PC-3 (cell line): ENCODE data around the gene CYP2A7. TPM values are rescaled to one million over a fixed set of nuclear protein-coding genes. Genes with fewer than 3 reads are reported as not detected.

Experiments used
- ATAC-seq: fragments of 200-7000 bp; cut with Tn5 transposase; 2 replicates; pipeline ENCODE4 v1.9.1; 2020; ENCODE audit warnings: mild to moderate bottlenecking, moderate library complexity
- BruUV-seq: library from RNA; stranded (reverse); fragments of 400-500 nt; replicated peaks from 2 replicates; lab custom pipeline; 2021; lab: Mats Ljungman, UMichigan
- CTCF ChIA-PET: fragments of 300-600 bp; sonication (Branson Sonifier 250); formaldehyde crosslinking; loops from one replicate; lab custom pipeline; 2022; ENCODE audit warnings: antibody characterized with exemption; lab: Charles Lee
- POLR2A ChIA-PET: fragments of 300-600 bp; sonication (Branson Sonifier 250); formaldehyde crosslinking; loops from one replicate; lab custom pipeline; 2022; ENCODE audit warnings: antibody characterized with exemption; ENCODE audit not compliant: unreplicated experiment; lab: Charles Lee
- DNase-seq: peaks from one replicate; pipeline ENCODE4 v3.0.0-alpha.2; 2015
- H2AFZ ChIP-seq: fragments of 300-600 bp; sonication (generic); 2 replicates; pipeline ENCODE4 v1.6.0; 2016; ENCODE audit warnings: antibody characterized with exemption, low read length
- H3F3A ChIP-seq: fragments of 300-600 bp; sonication (generic); one replicate; pipeline ENCODE4 v1.6.0; 2017; ENCODE audit warnings: antibody characterized with exemption, low read length, control low read depth, mild to moderate bottlenecking; ENCODE audit not compliant: unreplicated experiment
- H3K27ac ChIP-seq: fragments of 300-600 bp; sonication (generic); 2 replicates; pipeline ENCODE4 v1.5.1; 2016; ENCODE audit warnings: mild to moderate bottlenecking, low read length
- H3K27me3 ChIP-seq: fragments of 300-600 bp; sonication (generic); 2 replicates; pipeline ENCODE4 v1.6.1; 2016; ENCODE audit warnings: low read length, mixed read lengths
- H3K36me3 ChIP-seq: fragments of 300-600 bp; sonication (generic); 2 replicates; pipeline ENCODE4 v1.6.1; 2016; ENCODE audit warnings: low read depth, mixed run types, low read length, mixed read lengths
- H3K4me1 ChIP-seq: fragments of 300-600 bp; sonication (generic); 2 replicates; pipeline ENCODE4 v1.5.1; 2016; ENCODE audit warnings: low read length; ENCODE audit not compliant: insufficient read depth
- H3K4me2 ChIP-seq: fragments of 300-600 bp; sonication (generic); 2 replicates; pipeline ENCODE4 v1.6.0; 2016; ENCODE audit warnings: low read length
- H3K4me3 ChIP-seq: fragments of 300-600 bp; sonication (generic); 2 replicates; pipeline ENCODE4 v1.5.1; 2016; ENCODE audit warnings: mild to moderate bottlenecking, low read length, mixed read lengths
- H3K79me2 ChIP-seq: fragments of 300-600 bp; sonication (generic); 2 replicates; pipeline ENCODE4 v1.6.1; 2017; ENCODE audit warnings: low read length, mixed read lengths
- H3K9ac ChIP-seq: fragments of 300-600 bp; sonication (generic); 2 replicates; pipeline ENCODE4 v1.6.0; 2016; ENCODE audit warnings: mild to moderate bottlenecking, low read length
- H3K9me2 ChIP-seq: fragments of 300-600 bp; sonication (generic); replicated peaks from 2 replicates; pipeline ENCODE4 v1.6.1; 2016; ENCODE audit warnings: mixed run types, low read length, mixed read lengths
- H3K9me3 ChIP-seq: fragments of 300-600 bp; sonication (generic); 2 replicates; pipeline ENCODE4 v1.6.1; 2016; ENCODE audit warnings: low read length, mixed read lengths
- H4K20me1 ChIP-seq: fragments of 300-600 bp; sonication (generic); 2 replicates; pipeline ENCODE4 v1.6.1; 2016; ENCODE audit warnings: low read length, mixed read lengths
- CTCF ChIP-seq: fragments of 300-600 bp; sonication (generic); conservative IDR thresholded peaks from 2 replicates; pipeline ENCODE4 v1.5.1; 2017; ENCODE audit warnings: antibody characterized with exemption, low read depth, mild to moderate bottlenecking, low read length
- EZH2 ChIP-seq: fragments of 300-600 bp; sonication (generic); IDR thresholded peaks from one replicate; pipeline ENCODE4 v1.6.1; 2017; ENCODE audit warnings: antibody characterized with exemption, mild to moderate bottlenecking, low read length; ENCODE audit not compliant: unreplicated experiment
- EZH2phosphoT487 ChIP-seq: fragments of 300-600 bp; sonication (generic); IDR thresholded peaks from 2 replicates; pipeline ENCODE4 v1.6.1; 2018; ENCODE audit warnings: mild to moderate bottlenecking, antibody characterized with exemption, low read length, borderline replicate concordance
- intact Hi-C: fragments of 100-400 bp; cut with micrococcal nuclease; formaldehyde crosslinking; loops from 2 replicates; pipeline ENCODE4 v1.9.0; 2023
- total RNA-seq: library from RNA; depleted of rRNA; stranded (reverse); fragments of >200 nt; gene quantifications from 2 replicates; pipeline ENCODE4 v1.2.3, GENCODE V29; 2014

Gene CYP2A7
- total RNA-seq, 1 experiment from 2014 or later: not detected

GRCh38 chr19:40896418-40896796 is 14.4 kb upstream of the CYP2A7 start:
- ChIA-PET POLR2A (no interaction called here), CTCF (no interaction called here)
- no TSS peak for BruUV-seq
- no peaks in the 10 kb centered on the region for H3K9me3 ChIP-seq
- no peak overlapping the region for H3K4me2 ChIP-seq
- H3K36me3 ChIP-seq: no peaks in the 10 kb centered on the region
- no peak overlapping the region for H3K27ac ChIP-seq
- H3K9ac ChIP-seq: no peak overlapping the region
- no peaks in the 10 kb centered on the region for H3K27me3 ChIP-seq
- no peak for ATAC-seq
- H3K4me1 ChIP-seq: peaks cover 14% of the 10 kb centered on the region; the same call in 1 of the 2 replicates
- no peaks in the 10 kb centered on the region for H3K9me2 ChIP-seq
- DNase-seq: no peak
- no peaks in the 10 kb centered on the region for H3K79me2 ChIP-seq
- no peak overlapping the region for H2AFZ ChIP-seq
- no peaks in the 10 kb centered on the region for H3F3A ChIP-seq
- no peak for TF ChIP-seq EZH2
- no peak for TF ChIP-seq CTCF
- no peak for TF ChIP-seq EZH2phosphoT487
- no peaks in the 10 kb centered on the region for H4K20me1 ChIP-seq
- H3K4me3 ChIP-seq: no peak overlapping the region
- intact Hi-C loops: no loop called here

GRCh38 chr19:40893112-40893511 is 11.1 kb upstream of the CYP2A7 start:
- TF ChIP-seq CTCF (no peak), EZH2 (no peak), EZH2phosphoT487 (no peak)
- H3K4me2 ChIP-seq: no peak overlapping the region
- H3K4me1 ChIP-seq: peaks cover 14% of the 10 kb centered on the region; the same call in 1 of the 2 replicates
- ChIA-PET CTCF (no interaction called here), POLR2A (no interaction called here)
- H3K36me3 ChIP-seq: no peaks in the 10 kb centered on the region
- H2AFZ ChIP-seq: no peak overlapping the region
- no peak overlapping the region for H3K4me3 ChIP-seq
- H3K9me3 ChIP-seq: no peaks in the 10 kb centered on the region
- H3F3A ChIP-seq: no peaks in the 10 kb centered on the region
- H3K27me3 ChIP-seq: no peaks in the 10 kb centered on the region
- no peaks in the 10 kb centered on the region for H4K20me1 ChIP-seq
- DNase-seq (no peak), ATAC-seq (no peak)
- no peaks in the 10 kb centered on the region for H3K9me2 ChIP-seq
- H3K79me2 ChIP-seq: no peaks in the 10 kb centered on the region
- intact Hi-C loops: no loop called here
- no peak overlapping the region for H3K27ac ChIP-seq
- BruUV-seq: no TSS peak
- H3K9ac ChIP-seq: no peak overlapping the region

- TF ChIP-seq EZH2phosphoT487: no peak
- TF ChIP-seq EZH2: no peak
- no peak for TF ChIP-seq CTCF
- Histone ChIP-seq H3K79me2 (no peaks in the 10 kb centered on the region), H3K36me3 (no peaks in the 10 kb centered on the region), H3K4me3 (no peak overlapping the region), H3F3A (no peaks in the 10 kb centered on the region), H3K9me3 (no peaks in the 10 kb centered on the region), H3K9me2 (no peaks in the 10 kb centered on the region), H4K20me1 (no peaks in the 10 kb centered on the region), H3K4me2 (no peak overlapping the region), H3K4me1 (no peaks in the 10 kb centered on the region), H3K27ac (no peak overlapping the region), H2AFZ (no peak overlapping the region), H3K9ac (no peak overlapping the region), H3K27me3 (no peaks in the 10 kb centered on the region)
- no peak for DNase-seq
- intact Hi-C loops: no loop called here
- no peak for ATAC-seq
- CTCF ChIA-PET: no interaction called here
- no TSS peak for BruUV-seq
- POLR2A ChIA-PET: no interaction called here
These were observed 7.3 kb upstream of the CYP2A7 start for GRCh38 chr19:40889366-40889765.
